ENCODE measurements around the gene ZNF600. TPM values are rescaled to one million over a fixed set of nuclear protein-coding genes. Genes with fewer than 3 reads are reported as not detected.
"Not testable (repeated sequence)": the region's sequence is repeated elsewhere in the genome, so short reads cannot be mapped to it uniquely, and the experiment has no call there.

Gene ZNF600
- total RNA-seq, 1 donor from 2014 or later: 14.9 TPM

GRCh38 chr19:52742516-52742915 lies 44.1 kb downstream of the ZNF600 start:
- no peak for TF ChIP-seq CTCF (IDR thresholded peaks at IDR 0.05)
- Histone ChIP-seq H3K27me3 (ENCODE audit: low read depth) (no peaks in the 10 kb centered on the region), H3K4me3 (no peak overlapping the region), H3K27ac (no peak overlapping the region), H3K9me3 (no peaks in the 10 kb centered on the region), H3K36me3 (no peaks in the 10 kb centered on the region), H3K4me1 (no peaks in the 10 kb centered on the region)
- no peak for DNase-seq
- intact Hi-C loops (cut with DNase I): no loop called here
- no peak for ATAC-seq

GRCh38 chr19:52741951-52742485 lies 44.6 kb downstream of the ZNF600 start:
- H3K27ac ChIP-seq: no peak overlapping the region
- no peaks in the 10 kb centered on the region for H3K27me3 ChIP-seq (ENCODE audit: low read depth)
- H3K9me3 ChIP-seq: no peaks in the 10 kb centered on the region
- H3K4me3 ChIP-seq: no peak overlapping the region
- H3K36me3 ChIP-seq: no peaks in the 10 kb centered on the region
- no peak for DNase-seq
- no peaks in the 10 kb centered on the region for H3K4me1 ChIP-seq
- no peak for ATAC-seq
- no peak for TF ChIP-seq CTCF (IDR thresholded peaks at IDR 0.05)
- intact Hi-C loops (cut with DNase I): no loop called here

GRCh38 chr19:52741371-52741770 lies 45.2 kb downstream of the ZNF600 start:
- H3K27ac ChIP-seq; ATAC-seq; DNase-seq; H3K9me3 ChIP-seq; H3K36me3 ChIP-seq; H3K4me3 ChIP-seq; intact Hi-C loops (cut with DNase I); H3K4me1 ChIP-seq; H3K27me3 ChIP-seq (ENCODE audit: low read depth): not testable (repeated sequence)

- H3K36me3 ChIP-seq: no peaks in the 10 kb centered on the region
- DNase-seq (no peak), ATAC-seq (no peak)
- no peak for TF ChIP-seq CTCF (IDR thresholded peaks at IDR 0.05)
- H3K27me3 ChIP-seq (ENCODE audit: low read depth): no peaks in the 10 kb centered on the region
- no peaks in the 10 kb centered on the region for H3K9me3 ChIP-seq
- H3K27ac ChIP-seq: no peak overlapping the region
- no peaks in the 10 kb centered on the region for H3K4me1 ChIP-seq
- intact Hi-C loops (cut with DNase I): no loop called here
- H3K4me3 ChIP-seq: no peak overlapping the region
Observed at GRCh38 chr19:52739576-52739975, 47.0 kb downstream of the ZNF600 start.

- Histone ChIP-seq H3K27me3 (ENCODE audit: low read depth) (no peaks in the 10 kb centered on the region), H3K4me1 (no peaks in the 10 kb centered on the region), H3K27ac (peak overlapping the region; percentile 95), H3K36me3 (no peaks in the 10 kb centered on the region), H3K9me3 (no peaks in the 10 kb centered on the region), H3K4me3 (peak overlapping the region; percentile 85)
- DNase-seq: peak; percentile 83
- intact Hi-C loops (cut with DNase I): no loop called here
- no peak for TF ChIP-seq CTCF (IDR thresholded peaks at IDR 0.05)
- ATAC-seq: peak; percentile 65 to 85
Observed at GRCh38 chr19:52735734-52736133, 50.9 kb downstream of the ZNF600 start.

DNA sequence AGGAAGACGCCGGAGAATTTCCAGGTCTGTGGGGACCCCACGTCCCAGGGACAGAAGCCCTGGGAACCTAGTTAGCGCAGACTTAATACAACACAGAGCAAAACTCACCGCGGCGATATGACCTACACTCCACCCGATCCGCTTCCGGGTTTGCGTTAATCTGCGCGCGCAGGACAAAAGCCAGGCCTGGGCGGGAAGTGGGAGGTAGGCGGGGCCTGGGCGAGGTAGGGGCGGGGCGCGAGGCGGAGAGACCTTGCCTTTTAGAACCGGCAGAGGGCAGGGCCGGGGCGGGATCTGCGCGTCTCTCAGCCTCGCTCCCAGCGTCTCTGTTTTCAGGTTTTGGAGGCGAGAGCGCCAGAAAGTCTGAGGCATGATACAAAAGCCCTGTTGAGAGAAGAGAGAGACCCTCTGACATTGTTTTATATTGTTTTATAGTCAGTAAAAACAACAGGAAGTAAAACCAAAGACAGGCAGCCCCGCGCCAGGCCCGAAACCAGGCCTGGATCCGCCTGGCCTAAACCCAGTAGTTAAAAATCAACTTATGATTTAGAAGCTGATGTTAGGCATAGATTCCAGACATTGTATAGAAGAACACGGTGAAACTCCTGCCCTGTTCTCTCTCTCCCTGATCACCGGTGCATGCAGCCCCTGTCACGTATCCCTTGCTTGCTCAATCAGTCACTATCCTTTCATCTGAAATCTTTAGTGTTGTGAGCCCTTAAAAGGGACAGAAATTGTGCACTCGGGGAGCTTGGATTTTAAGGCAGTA lies 51.5 kb downstream of the ZNF600 start, which contains the start of gene ZNF611:
ZNF611 (minus strand) TSS at position 152 of the 769 bp plus-strand sequence. CDS start 19,150 bp downstream, outside the sequence.
- Histone ChIP-seq H3K27me3 (ENCODE audit: low read depth) (no peaks in the 10 kb centered on the region), H3K36me3 (no peaks in the 10 kb centered on the region), H3K4me1 (no peaks in the 10 kb centered on the region), H3K4me3 (peak within 1 kb of the TSS; percentile 85), H3K27ac (peak within 1 kb of the TSS; percentile 95), H3K9me3 (no peaks in the 10 kb centered on the region)
- ATAC-seq (peak; percentile 98 to 99), DNase-seq (peak; percentile 99)
- peak; percentile 53 for TF ChIP-seq CTCF (IDR thresholded peaks at IDR 0.05)
- intact Hi-C loops (cut with DNase I): no loop called here
